Ovary (tissue), 3 donors: ENCODE data around the gene INSR.
"Not testable (repeated sequence)": the region's sequence is repeated elsewhere in the genome, so short reads cannot be mapped to it uniquely, and the experiment has no call there.

Experiments used
- CTCF ChIP-seq, 3 donors: fragments of 450-650 bp in 2 of 3; fragments of 200-600 bp in 1 of 3; IDR thresholded peaks; one replicate each; pipeline versions ENCODE4 v1.5.1 to v1.8.0; 2016 to 2022; ENCODE audit warnings: antibody characterized with exemption in 3 of 3, mild to moderate bottlenecking in 1 of 3
- POLR2A ChIP-seq: fragments of 450-650 bp; IDR thresholded peaks from one replicate; pipeline ENCODE4 v1.6.1; 2017; ENCODE audit warnings: antibody characterized with exemption, mild to moderate bottlenecking, moderate library complexity
- donor health status: DM: no; HTN: no; CAD: no.

GRCh38 chr19:7308327-7308726, 14.1 kb upstream of the INSR start:
- TF ChIP-seq CTCF (IDR thresholded peaks at IDR 0.05); POLR2A: not testable (repeated sequence)
